Activated gamma-delta T cell treated with Interleukin-2 at 50 U/mL for 16 hours (primary cell): ENCODE results near the gene PIEZO1.
"Not testable (repeated sequence)": the region's sequence is repeated elsewhere in the genome, so short reads cannot be mapped to it uniquely, and the experiment has no call there.

ENCODE experiments used
- DNase-seq: peaks from one replicate; pipeline ENCODE4 v3.0.0-alpha.2; 2020

The PIEZO1 gene

GRCh38 chr16:88781140-88782077 lies 3.6 kb downstream of the PIEZO1 start:
- DNase-seq, result peak; percentile 56

GRCh38 chr16:88780142-88781062 lies 4.6 kb downstream of the PIEZO1 start:
- no peak for DNase-seq

GRCh38 chr16:88779406-88780141 lies 5.4 kb downstream of the PIEZO1 start:
- no peak for DNase-seq

DNA sequence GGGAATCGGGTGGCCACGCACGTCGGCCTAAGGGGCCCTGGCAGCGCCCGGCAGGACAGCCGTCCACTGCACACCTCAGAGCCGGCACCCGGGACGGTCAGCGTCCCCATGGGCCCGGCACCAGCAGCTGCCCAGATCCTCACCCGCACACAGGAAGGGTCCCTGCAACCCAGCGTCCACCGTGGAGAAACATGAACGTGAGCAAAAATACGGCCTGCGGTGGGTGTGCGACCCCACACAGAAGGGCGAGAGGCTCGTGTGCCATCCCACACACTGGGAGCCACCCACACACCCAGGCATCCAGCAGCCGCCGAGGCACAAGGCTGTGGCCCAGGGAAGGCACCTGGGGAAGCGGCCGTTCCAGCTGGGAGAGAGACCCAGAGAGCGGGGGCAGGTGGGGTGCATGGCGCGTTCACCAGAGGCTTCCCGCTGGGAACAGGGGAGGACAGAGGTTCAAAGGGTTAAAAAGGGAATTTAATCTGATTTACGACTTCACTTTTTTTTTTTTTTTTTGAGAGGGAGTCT lies 6.4 kb downstream of the PIEZO1 start:
- no peak for DNase-seq

DNA sequence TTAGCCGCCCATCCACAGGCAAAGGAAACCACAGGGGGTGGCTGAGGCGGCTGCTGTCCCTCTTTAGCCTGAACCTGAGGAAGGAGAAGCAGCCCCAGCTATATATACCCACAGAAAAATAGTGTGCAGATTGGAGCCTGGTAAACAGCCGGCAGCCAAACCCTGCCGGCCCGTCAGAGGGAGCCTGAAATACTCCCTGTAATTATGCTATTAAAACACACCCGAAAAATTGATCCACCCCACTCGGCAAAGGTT lies 6.8 kb downstream of the PIEZO1 start:
- DNase-seq, result no peak

GRCh38 chr16:88777471-88778270 lies 7.3 kb downstream of the PIEZO1 start:
- DNase-seq, result no peak

- no peak for DNase-seq
Measured at GRCh38 chr16:88775825-88776224, 9.2 kb downstream of the PIEZO1 start.

GRCh38 chr16:88774544-88775393 lies 10.3 kb downstream of the PIEZO1 start:
- no peak for DNase-seq

GRCh38 chr16:88773812-88774291 lies 11.2 kb downstream of the PIEZO1 start:
- DNase-seq, result no peak

DNA sequence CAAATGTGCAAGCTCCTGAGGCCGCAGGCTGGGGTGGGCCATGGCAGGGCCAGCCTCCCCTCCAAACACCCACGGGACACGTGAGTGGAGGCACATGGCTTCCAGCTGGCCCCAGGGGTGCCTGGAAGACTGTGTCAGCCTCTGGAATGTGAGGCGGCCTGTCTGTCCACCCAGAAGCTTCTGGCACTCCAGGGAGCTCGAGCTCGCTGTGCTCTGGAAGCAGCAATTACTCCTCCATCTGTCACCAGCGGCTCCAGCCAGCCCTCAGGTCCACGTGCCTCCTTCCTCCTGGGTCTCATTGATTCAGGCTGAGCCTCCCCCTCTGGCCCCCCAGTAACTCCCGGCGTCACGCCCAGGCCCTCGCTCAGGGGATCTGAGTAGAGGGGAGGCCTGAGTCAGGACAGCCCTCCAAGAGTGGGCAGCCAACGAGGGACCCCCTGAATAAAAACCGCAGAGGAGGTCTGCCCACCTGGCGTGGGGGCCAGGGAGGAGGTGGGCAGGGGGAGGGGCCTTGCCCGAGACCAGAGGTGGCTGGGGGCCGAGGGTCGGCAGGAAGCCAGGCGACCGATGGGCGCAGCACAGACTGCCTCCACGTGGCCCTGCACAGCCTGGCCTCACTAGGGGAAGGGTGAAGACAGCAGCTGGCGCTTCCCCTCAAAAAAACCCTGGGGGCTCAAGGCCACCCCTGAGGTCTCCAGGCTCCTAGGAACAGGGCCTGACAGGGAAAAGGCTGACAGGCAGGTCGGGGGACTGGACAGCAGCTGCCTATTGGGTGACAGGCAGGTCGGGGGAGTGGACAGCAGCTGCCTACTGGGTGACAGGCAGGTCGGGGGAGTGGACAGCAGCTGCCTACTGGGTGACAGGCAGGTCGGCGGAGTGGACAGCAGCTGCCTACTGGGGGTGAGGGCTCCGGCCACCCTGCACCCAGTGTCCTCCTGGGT lies 11.9 kb downstream of the PIEZO1 start:
- DNase-seq, result no peak

- DNase-seq, result not testable (repeated sequence)
Measured at GRCh38 chr16:88771781-88772180, 13.2 kb downstream of the PIEZO1 start.

DNA sequence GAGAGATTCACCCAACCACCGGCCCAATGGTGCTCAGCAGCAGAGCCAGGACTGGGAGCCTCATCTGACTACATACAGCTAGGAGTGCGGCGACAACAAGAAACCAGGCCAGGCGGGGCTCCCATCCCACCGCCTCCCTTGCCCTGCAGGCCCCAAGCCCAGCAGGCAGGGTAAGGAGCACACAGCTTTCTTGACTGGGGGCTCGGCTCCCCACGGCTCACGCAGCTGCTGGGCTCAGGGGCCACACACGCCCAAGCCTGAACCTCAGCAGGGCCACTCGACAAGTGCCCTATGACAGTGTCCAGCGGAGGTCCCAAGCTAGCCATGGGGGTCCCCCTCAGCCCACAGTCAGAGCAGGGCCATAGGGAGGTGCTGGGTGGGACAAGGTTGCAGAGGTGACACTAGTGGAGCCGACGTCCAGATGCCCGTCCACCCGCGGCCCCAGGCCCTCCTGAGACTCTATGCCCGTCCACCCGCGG lies 13.7 kb downstream of the PIEZO1 start:
- DNase-seq, result no peak

GRCh38 chr16:88770461-88771293 lies 14.3 kb downstream of the PIEZO1 start:
- DNase-seq, result peak; percentile 68

DNA sequence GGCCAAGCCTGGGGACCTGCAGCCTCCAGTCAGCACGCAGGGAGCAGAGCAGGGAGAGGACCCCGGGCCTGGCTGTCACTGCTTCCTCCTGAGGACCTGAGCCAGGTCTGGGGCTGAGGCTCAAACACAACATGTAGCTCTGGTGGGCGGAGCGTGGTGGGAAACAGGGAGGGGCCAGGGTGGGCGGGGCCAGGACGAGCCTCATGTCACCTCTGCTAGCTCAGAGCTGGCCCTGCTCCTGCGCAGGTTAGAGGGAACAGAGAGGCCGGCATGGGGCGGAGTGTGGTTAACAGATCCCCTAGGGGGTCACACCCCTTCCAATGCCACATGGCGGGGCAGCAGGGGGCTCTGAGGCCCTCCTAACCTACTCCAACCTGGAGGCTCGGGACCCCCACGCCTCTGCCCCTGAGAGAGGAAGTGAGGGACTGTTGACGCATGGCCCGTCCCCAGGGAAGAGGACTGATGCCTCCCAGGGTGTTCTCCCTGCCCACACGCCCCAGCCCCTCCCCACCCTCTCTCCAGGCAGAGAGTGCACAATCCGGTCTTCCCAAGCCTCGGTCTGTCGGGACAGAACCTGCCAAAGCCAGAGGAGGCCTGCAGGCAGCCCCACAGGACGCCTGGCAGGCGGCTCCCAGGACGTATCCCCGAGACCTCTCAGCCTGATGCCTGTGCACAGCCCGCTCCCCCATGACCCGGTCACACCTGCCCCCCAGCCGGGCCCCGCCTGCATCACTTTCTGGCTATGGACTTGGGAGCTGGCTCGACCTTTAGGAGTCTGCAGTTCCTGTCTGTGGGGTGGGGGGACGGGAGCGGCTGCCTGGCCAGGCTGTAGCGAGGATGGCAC lies 15.2 kb downstream of the PIEZO1 start:
- DNase-seq, result no peak

GRCh38 chr16:88768071-88768783 lies 16.8 kb downstream of the PIEZO1 start:
- DNase-seq, result no peak

DNA sequence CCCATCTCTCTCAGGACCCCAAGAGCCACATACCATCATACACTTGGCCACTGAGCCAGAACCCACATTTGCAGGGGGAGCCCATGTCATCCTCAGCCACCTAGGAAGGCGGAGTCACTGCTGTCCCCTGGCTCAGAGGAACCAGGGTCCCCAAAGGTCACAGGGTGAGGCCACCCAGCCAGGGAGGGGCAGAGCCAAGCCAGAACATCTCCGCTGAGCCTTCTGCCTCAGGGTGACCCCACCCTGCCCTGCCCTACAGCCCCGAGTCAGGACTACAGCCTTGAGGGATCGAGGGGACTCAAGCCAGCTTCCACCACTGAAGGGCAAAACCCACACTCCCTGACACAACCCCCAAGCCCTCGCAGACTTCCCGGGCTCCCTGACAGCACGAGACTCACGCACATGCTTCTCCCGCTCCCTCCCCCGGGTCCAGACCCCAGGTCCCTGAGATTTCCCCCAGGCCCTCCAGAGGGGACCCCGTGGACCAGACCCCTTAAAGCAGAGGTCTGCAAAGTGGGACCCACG lies 17.4 kb downstream of the PIEZO1 start:
- no peak for DNase-seq

- DNase-seq, result no peak
Measured at GRCh38 chr16:88766975-88767374, 18.0 kb downstream of the PIEZO1 start.
